DMS79 treated with DMSO at 0.1 percent for 48 hours (cell line): ENCODE data around the gene C4B.
"Not testable (repeated sequence)": the region's sequence is repeated elsewhere in the genome, so short reads cannot be mapped to it uniquely, and the experiment has no call there.

ENCODE experiments used
- DNase-seq: peaks from one replicate; lab custom pipeline; 2025; lab: John Stamatoyannopoulos, UW

The C4B gene

GRCh38 chr6:32052626-32053025, 38.0 kb downstream of the C4B start:
- DNase-seq = not testable (repeated sequence)

- DNase-seq = not testable (repeated sequence)
These were observed 38.7 kb downstream of the C4B start for GRCh38 chr6:32053314-32053713.

DNA sequence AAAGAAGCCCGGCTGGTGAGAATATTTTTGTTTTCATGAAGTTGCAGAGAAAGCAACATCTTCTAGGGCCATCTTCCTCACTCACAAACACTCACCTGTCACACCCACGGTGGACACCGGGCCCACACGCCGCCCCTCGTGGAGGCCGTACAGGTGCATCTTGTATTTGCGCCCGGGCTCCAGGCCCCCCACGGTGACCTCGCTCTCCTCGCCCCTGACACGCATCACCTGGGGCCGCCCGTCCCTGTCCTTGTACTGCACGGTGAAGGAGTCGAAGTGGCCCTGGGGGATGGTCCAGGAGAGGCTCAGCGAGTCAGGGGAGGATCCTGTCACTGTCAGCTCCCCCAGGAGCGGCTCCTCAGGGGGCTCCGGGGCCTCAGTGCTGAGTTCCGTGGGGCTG, 41.2 kb downstream of the C4B start:
- DNase-seq = not testable (repeated sequence)

DNA sequence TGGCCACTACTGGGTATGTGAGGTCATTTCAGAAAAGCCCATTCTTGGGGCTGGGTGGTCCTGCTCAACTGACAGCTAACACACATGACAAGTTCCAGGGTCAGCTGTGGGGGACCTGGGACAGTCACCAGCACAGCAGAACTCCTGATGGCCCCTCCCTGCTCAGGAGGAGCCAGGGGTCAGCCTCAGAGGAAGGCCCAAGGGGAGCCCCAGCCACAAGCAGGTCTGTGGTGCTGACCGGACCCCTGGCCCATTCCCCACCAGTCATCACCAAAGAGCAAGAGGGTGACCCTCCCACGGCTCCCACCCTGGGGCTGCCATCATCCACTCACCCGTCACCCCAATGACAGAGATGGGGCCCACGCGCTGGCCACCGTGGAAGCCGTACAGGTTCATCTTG, 41.7 kb downstream of the C4B start:
- DNase-seq = no peak

- no peak for DNase-seq
These were observed 43.4 kb downstream of the C4B start for GRCh38 chr6:32057966-32058365.

- no peak for DNase-seq
These were observed 43.9 kb downstream of the C4B start for GRCh38 chr6:32058511-32058963.

DNA sequence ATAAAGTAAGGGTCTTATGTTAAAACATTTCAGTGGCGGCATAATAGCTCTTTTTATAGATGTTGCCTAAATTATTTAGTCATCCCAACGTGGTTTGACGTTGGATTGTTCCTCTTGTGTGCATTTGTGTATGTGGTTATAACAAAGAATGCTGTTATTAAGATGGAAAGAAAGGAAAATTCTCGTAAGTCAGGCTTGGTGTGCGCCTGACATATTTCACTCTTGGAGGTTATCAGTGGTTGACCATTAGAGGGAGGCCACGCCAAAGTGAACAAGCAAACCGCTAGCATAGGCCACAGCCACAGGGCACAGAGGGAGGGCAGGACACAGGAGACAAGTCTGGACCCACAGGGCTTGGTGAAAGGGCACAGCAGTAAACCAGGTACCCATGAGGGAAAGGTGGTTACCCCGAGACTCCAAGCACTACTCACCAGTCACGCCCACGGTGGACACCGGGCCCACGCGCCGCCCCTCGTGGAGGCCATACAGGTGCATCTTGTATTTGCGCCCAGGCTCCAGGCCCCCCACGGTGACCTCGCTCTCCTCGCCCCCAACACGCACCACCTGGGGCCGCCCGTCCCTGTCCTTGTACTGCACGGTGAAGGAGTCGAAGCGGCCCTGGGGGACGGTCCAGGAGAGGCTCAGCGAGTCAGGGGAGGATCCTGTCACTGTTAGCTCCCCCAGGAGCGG, 46.5 kb downstream of the C4B start:
- DNase-seq = no peak

DNA sequence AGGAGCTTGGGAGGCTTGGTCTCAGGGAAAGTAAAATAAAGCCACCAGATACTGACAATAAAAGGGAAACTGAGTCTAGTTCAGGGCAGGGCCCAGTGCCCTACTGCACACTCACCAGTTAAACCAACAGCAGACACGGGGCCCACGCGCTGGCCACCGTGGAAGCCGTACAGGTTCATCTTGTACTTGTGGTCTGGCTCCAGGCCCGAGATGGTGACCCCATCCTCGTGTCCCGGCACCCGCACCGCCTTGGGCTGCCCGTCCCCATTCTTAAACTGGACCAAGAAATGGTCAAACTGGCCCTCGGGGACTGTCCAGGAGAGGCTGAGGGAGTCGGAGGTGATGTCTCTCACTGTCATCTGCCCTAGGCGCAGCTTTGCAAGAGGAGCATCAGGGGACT, 50.1 kb downstream of the C4B start:
- no peak for DNase-seq

- not testable (repeated sequence) for DNase-seq
These were observed 52.9 kb downstream of the C4B start for GRCh38 chr6:32067521-32067920.

DNA sequence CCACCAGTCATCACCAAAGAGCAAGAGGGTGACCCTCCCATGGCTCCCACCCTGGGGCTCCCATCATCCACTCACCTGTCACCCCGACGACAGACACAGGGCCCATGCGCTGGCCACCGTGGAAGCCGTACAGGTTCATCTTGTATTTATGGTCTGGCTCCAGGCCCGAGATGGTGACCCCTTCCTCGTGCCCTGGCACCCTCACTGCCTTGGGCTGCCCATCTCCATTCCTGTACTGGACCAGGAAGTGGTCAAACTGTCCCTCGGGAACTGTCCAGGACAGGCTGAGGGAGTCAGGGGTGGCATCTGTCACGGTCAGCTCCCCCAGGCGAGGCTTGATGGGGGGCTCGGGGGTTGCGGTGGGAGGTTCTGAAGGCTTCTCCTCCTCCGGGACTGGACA, 53.7 kb downstream of the C4B start:
- not testable (repeated sequence) for DNase-seq

- no peak for DNase-seq
These were observed 54.3 kb downstream of the C4B start for GRCh38 chr6:32068867-32069266.

DNA sequence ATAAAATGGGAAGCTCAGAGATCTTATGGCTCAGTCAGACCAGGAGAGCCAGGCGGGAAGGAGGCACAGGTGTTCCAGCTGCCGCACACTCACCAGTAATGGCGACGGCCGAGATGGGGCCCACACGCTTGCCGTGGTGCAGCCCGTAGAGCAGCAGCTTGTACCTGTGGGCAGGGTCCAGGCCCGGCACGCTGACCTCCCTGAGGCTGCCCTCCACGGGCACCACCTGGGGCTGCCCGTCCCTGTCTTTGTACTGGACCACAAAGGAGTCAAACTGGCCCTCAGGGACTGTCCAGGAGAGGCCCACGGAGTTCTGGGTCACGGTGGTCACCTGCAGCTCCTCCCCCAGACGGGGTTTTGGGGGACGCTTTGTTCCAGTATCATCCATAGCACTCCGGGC, 54.9 kb downstream of the C4B start:
- no peak for DNase-seq

DNA sequence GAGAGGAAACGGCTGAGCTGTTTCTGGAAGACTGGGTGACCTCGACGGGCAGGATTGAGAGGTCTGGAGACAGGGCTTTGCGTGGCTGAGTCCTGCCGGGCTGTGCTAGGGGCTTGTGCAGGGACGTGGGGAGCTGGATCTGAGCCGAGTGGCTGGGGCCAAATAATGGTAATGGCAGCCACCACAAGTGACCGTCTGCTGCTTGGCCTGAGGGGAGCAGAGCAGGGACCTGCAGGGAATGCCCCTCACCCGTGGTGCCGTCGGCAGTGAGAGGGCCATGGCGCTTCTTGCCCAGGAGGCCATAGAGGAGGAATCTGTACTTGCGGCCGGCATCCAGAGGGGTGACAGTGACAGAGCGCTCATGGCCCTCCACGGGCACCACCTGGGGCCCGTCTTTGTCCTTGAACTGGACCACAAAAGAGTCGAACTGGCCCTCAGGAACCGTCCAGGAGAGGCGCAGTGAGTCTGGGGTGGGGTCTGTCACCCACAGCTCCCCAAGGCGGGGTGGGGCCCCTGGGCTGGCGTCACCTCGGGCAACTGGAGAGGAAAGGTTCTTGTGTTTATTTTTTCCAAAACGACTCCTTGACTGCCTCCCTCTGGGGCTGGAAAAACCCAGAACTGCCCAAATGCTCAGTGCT, 55.4 kb downstream of the C4B start:
- no peak for DNase-seq

DNA sequence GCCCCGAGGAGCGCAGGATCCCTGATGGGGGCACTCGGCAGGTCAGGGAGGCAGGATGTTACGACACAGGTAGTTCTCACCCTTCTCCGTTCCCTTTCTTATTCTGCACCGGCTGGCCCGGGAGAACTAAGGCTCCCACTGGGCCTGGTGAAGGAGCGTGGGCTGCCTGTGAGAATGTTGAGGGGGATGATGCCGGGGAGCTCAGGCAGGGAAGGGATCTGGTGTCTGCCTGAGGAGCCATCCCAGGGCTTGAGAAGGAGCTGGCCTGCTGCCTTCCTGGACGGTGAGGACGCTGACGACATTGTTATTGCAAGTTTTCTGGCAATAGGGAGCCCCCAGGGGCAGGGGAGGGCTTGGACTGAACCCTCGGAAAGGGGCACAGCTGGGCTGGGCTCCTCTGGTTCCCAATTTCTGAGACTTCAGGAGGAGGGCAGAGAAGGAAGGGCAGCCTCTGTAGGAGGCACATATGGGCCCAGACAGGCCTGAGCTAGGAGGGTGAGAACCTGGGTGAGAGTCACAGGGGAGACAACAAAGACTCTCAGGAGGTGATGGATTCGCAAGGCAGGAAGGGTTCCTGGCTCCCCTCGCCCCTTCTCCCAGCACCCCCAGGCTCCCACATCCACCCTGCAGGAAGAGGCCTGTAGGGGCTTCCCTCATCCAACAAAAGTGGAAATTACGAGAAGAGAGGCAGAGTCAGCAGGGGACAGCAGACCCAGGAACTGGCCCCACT, 56.4 kb downstream of the C4B start:
- no peak for DNase-seq

DNA sequence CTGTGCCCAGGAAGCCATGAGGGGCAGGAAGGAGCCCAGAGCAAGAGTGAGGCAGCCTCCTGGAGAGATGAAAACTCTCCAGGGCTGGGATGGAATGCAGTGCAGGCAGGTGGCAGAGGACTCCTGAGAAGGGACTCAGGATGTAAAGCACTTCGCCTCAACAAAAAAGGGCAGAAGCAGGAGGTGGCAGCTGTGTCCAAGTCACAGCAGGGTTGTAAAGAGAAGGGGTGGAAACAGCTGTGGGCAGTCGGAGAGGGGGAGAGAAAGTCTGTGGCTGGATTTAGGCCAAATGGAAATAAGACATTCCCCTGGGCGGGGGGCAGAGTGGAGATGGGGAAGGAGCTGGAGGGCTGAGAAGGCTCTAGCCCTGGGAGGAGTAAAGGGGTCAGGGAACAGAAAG, 58.5 kb downstream of the C4B start:
- DNase-seq = peak; percentile 52

GRCh38 chr6:32073613-32074012, 59.0 kb downstream of the C4B start:
- no peak for DNase-seq

DNA sequence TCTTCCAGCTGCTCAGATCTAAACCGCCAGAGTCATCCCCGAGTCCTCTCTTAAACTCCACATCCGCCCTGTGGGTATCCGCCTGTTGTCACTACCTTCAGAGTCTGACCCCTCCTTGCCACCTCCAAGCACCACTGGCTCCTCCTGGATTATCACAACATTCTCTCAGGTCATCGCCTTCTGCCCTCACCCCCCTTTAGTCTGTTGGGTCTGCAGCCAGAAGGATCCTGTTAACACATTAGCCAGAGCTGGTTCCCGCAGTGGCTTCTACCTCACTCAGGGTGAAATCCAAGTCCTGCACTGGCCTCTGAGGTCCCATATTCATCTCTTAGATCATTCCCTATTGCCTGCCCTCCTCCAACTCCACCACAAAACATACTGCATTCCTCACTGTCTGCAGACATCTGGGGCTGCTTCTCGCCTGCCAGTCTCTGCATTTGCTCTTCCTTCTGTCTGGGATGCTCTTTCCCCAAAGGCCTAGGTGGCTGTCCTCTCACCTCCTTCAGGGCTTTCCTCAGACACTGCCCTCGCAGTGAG, 60.5 kb downstream of the C4B start:
- no peak for DNase-seq

GRCh38 chr6:32075781-32076180, 61.2 kb downstream of the C4B start:
- DNase-seq = no peak

DNA sequence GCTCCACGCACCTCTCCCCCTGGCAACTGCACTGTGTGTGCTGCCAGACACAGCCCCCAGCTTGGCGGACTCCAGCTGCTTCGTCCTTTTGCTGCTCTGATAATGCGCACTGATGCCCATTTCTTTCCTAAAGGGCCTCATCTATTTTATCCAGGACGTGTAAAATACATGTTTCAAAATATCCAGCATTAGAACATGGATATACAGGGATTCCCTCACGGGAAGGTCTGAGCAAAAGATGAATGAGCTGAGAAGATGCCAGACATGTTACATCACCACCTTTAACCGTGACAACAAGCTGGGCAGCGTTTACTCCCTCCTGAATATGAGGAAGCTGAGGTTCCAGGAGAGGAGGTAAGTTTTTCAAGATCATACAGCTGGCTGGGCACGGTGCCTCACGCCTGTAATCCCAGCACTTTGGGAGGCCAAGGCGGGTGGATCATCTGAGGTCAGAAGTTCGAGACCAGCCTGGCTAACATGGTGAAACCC, 61.8 kb downstream of the C4B start:
- no peak for DNase-seq

DNA sequence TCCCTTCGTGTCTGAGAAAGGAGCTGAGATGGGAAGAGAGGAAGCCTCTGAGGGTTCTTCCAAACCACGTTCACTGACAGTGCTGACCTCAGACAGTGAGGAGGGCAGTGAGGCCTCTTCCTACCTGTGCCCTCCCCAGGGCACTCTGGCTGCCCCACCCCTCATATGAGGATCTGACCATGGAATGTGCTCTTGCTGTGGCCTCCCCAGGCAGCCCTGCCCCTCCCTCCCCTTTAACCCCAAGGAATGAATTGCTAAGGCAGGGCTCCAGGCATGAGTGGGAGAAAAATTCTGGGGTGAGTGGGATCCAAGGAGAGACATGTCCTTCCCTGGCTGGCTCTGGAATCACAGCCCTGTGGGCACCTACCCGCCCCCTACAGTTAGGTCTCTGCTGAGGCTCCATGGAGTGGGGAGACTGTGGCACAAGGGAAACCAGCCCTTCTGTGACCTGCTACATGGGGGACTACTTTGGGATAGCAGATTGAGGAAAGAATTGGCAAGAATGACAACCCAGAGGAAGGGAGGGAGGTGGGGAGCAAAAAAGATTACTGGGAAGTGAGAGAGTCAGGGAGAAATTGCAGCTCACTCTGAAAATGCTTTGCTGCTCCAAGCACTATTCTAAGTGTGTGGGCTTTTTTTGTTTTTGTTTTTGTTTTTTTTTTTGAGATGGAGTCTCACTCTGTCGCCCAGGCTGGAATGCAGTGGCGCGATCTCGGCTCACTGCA, 65.1 kb downstream of the C4B start:
- no peak for DNase-seq

DNA sequence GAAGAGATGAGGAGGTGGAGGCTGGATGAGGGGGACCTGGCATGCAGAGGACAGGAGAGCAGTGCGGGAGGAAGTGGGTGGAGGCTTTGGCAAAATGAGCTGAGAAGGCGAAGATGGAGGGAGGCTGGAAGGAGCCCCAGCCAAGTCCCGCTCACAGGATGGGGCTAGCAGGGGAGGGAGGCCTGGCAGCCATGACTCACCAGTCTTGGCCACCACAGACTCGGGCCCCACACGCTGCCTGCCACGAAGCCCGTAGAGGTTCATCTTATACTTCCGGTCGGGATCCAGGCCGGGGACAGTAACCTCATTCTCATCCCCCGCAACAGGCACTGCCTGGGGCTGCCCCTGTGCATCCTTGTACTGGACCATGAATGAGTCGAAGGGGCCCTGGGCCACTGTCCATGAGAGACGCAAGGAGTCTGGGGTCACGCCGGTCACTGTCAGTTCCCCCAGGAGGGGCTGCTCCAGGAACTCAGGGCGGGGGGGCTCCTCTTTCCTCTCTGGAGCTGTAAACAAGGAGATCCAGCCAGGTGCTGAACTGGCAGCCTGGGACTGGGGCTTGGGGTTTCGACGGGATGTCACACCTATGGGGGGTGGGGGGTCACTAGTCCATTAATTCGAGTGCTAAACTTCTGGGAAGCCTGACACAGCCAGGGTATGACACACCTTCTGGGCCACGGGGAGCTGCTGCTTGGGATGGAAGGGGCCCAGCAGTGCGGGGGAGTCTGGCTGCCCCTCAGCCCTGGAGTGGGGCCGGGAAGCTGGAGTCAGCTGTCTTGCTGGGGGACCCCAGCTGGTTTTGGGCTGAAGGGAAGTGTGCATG, 66.8 kb downstream of the C4B start:
- DNase-seq = no peak
